Testis (tissue), 3 donors: ENCODE measurements around the gene RPS6KL1. TPM values are rescaled to one million over a fixed set of nuclear protein-coding genes. Genes with fewer than 3 reads are reported as not detected.

ENCODE experiments used
- DNase-seq: peaks from one replicate; pipeline ENCODE4 v3.0.0-alpha.2; 2019
- H3K27ac ChIP-seq, 2 donors: fragments of 200-600 bp; sonication (generic); one replicate each; pipeline ENCODE4 v1.5.1; 2019
- H3K27me3 ChIP-seq: fragments of 200-600 bp; sonication (generic); one replicate; pipeline ENCODE4 v1.5.1; 2019
- H3K36me3 ChIP-seq: fragments of 200-600 bp; sonication (generic); one replicate; pipeline ENCODE4 v1.5.1; 2017; ENCODE audit warnings: low read depth; ENCODE audit errors: missing control alignments
- H3K4me1 ChIP-seq: fragments of 200-600 bp; sonication (generic); one replicate; pipeline ENCODE4 v1.5.1; 2019
- H3K4me3 ChIP-seq, 2 donors: fragments of 200-600 bp; sonication (generic); one replicate each; pipeline ENCODE4 v1.5.1; 2017 to 2019
- H3K9me3 ChIP-seq: fragments of 200-600 bp; sonication (generic); one replicate; pipeline ENCODE4 v1.5.1; 2017
- CTCF ChIP-seq, 3 experiments: fragments of 450-650 bp in 2 of 3; fragments of 200-600 bp in 1 of 3; sonication (generic) in 1 of 3; IDR thresholded peaks; one replicate each; pipeline ENCODE4 v1.5.1; 2016 to 2019; ENCODE audit warnings: antibody characterized with exemption in 3 of 3, mild to moderate bottlenecking in 2 of 3, moderate library complexity in 1 of 3
- POLR2A ChIP-seq: fragments of 450-650 bp; IDR thresholded peaks from one replicate; pipeline ENCODE4 v1.6.1; 2017; ENCODE audit warnings: antibody characterized with exemption, mild to moderate bottlenecking, moderate library complexity
- WGBS, 2 donors: methylation state at CpG; one replicate each; pipeline ENCODE4 v1.1.5; 2018; 5-methylcytosine and 5-hydroxymethylcytosine counted together
- intact Hi-C: fragments of 100-400 bp; cut with DNase I; formaldehyde crosslinking; loops from one replicate; pipeline ENCODE4 v1.15.1; 2023; ENCODE audit warnings: low total_unique reads
- polyA plus RNA-seq: library from polyadenylated mRNA; stranded (reverse); fragments of 350-450 nt; fragmentation: Illumina TruSeq; extraction: RNeasy Lipid Tissue Mini Kit (QIAGEN cat#74804); gene quantifications from one replicate; pipeline ENCODE4 v1.2.3, GENCODE V29; 2014; ENCODE audit warnings: low read depth, low replicate concordance; ENCODE audit not compliant: insufficient read depth
- total RNA-seq, 2 donors: library from RNA; depleted of rRNA; stranded (reverse); fragments of >200 nt; gene quantifications; one replicate each; pipeline ENCODE4 v1.2.3, GENCODE V29; 2016

Gene RPS6KL1
- total and polyA plus RNA-seq, 3 donors from 2014 or later = 22.5 to 41.8 (median 22.9) TPM

GRCh38 chr14:74956027-74956279 lies 32.9 kb upstream of the RPS6KL1 start:
- Histone ChIP-seq H3K4me1 (peaks cover 7% of the 10 kb centered on the region), H3K27me3 (no peaks in the 10 kb centered on the region), H3K27ac (peak overlapping the region in 1 of 2 donors; percentile 36), H3K36me3 (no peaks in the 10 kb centered on the region), H3K4me3 (peak overlapping the region; percentile 55 to 61), H3K9me3 (no peaks in the 10 kb centered on the region)
- intact Hi-C loops = no loop called here
- DNase-seq = no peak
- TF ChIP-seq POLR2A (no peak), CTCF (IDR thresholded peaks at IDR 0.05) (no peak)
- WGBS, 2 donors = 57 to 69% methylated on average over 6 to 9 of the region's 9 CpGs

- TF ChIP-seq CTCF (IDR thresholded peaks at IDR 0.05) (no peak), POLR2A (peak; percentile 7)
- Histone ChIP-seq H3K4me3 (peak within 1 kb of the TSS; percentile 55 to 61), H3K9me3 (no peaks in the 10 kb centered on the region), H3K36me3 (no peaks in the 10 kb centered on the region), H3K27ac (peak within 1 kb of the TSS in 1 of 2 donors; percentile 36), H3K27me3 (no peaks in the 10 kb centered on the region), H3K4me1 (peaks cover 7% of the 10 kb centered on the region)
- intact Hi-C loops = no loop called here
- peak; percentile 75 for DNase-seq
- 3 to 10% methylated on average over 12 to 65 of the region's 73 CpGs for WGBS, 2 donors
Observed at GRCh38 chr14:74955229-74956026, 32.4 kb upstream of the RPS6KL1 start, which contains the start of gene PGF. TSS of gene PGF (minus strand) at chr14:74955597. CDS start at chr14:74955242, 355 bp downstream.

GRCh38 chr14:74954947-74955228 lies 31.8 kb upstream of the RPS6KL1 start:
- intact Hi-C loops = no loop called here
- H3K4me3 ChIP-seq = peak overlapping the region; percentile 55 to 61
- no peaks in the 10 kb centered on the region for H3K36me3 ChIP-seq

GRCh38 chr14:74954232-74954946 lies 31.3 kb upstream of the RPS6KL1 start:
- no peaks in the 10 kb centered on the region for H3K27me3 ChIP-seq
- H3K4me1 ChIP-seq = peaks cover 7% of the 10 kb centered on the region
- peak overlapping the region; percentile 55 to 61 for H3K4me3 ChIP-seq
- no peaks in the 10 kb centered on the region for H3K36me3 ChIP-seq
- 40 to 50% methylated on average over 1 to 17 of the region's 18 CpGs for WGBS, 2 donors
- intact Hi-C loops = no loop called here
- no peak for DNase-seq
- no peaks in the 10 kb centered on the region for H3K9me3 ChIP-seq
- H3K27ac ChIP-seq = no peak overlapping the region
- TF ChIP-seq CTCF (IDR thresholded peaks at IDR 0.05) (no peak), POLR2A (no peak)

More at GRCh38 chr14:74954947-74955228, 31.8 kb upstream of the RPS6KL1 start:
- WGBS, 2 donors = 0% methylated on average over 3 of the region's 3 CpGs; no CpG with 5 or more reads in 1 of the 2 donors
- Histone ChIP-seq H3K27me3 (no peaks in the 10 kb centered on the region), H3K27ac (no peak overlapping the region), H3K4me1 (peaks cover 7% of the 10 kb centered on the region), H3K9me3 (no peaks in the 10 kb centered on the region)
- no peak for TF ChIP-seq POLR2A
- TF ChIP-seq CTCF (IDR thresholded peaks at IDR 0.05) = no peak
- DNase-seq = no peak
